Uterus (tissue), 4 donors: Measurements from ENCODE around the gene EML5. TPM values are rescaled to one million over a fixed set of nuclear protein-coding genes. Genes with fewer than 3 reads are reported as not detected.

Experiments used
- DNase-seq, 2 donors: peaks; one replicate each; pipeline ENCODE4 v3.0.0-alpha.2; 2019 to 2020
- H3K27ac ChIP-seq, 2 donors: fragments of 200-600 bp; sonication (generic); 1 replicate in 1 of 2; 2 replicates in 1 of 2; pipeline ENCODE4 v1.5.1; 2016 to 2018
- H3K27me3 ChIP-seq, 2 donors: fragments of 200-600 bp; sonication (generic); one replicate each; pipeline ENCODE4 v1.5.1; 2018 to 2019; ENCODE audit warnings: control low read depth in 1 of 2
- H3K36me3 ChIP-seq, 2 donors: fragments of 200-600 bp; sonication (generic); one replicate each; pipeline ENCODE4 v1.5.1; 2019; ENCODE audit warnings: control low read depth in 1 of 2
- H3K4me1 ChIP-seq, 2 donors: fragments of 200-600 bp; sonication (generic); one replicate each; pipeline ENCODE4 v1.5.1; 2018 to 2019; ENCODE audit warnings: control low read depth in 1 of 2
- H3K4me3 ChIP-seq, 2 donors: fragments of 200-600 bp; sonication (generic); 1 replicate in 1 of 2; 2 replicates in 1 of 2; pipeline ENCODE4 v1.5.1; 2018 to 2019; ENCODE audit warnings: mild to moderate bottlenecking in 1 of 2
- H3K9me3 ChIP-seq, 2 donors: fragments of 200-600 bp; sonication (generic); one replicate each; pipeline ENCODE4 v1.5.1; 2019; ENCODE audit warnings: control low read depth in 1 of 2
- CTCF ChIP-seq, 4 experiments: fragments of 200-600 bp in 2 of 4; fragments of 450-650 bp in 2 of 4; sonication (generic) in 2 of 4; IDR thresholded peaks; one replicate each; pipeline ENCODE4 v1.5.1; 2016 to 2019; ENCODE audit warnings: antibody characterized with exemption in 4 of 4, mild to moderate bottlenecking in 2 of 4, moderate library complexity in 1 of 4
- POLR2A ChIP-seq, 2 donors: fragments of 450-650 bp; IDR thresholded peaks; one replicate each; pipeline ENCODE4 v1.6.1; 2016; ENCODE audit warnings: antibody characterized with exemption in 2 of 2, mild to moderate bottlenecking in 1 of 2, moderate library complexity in 1 of 2
- intact Hi-C: fragments of 100-400 bp; cut with DNase I; formaldehyde crosslinking; loops from one replicate; pipeline ENCODE4 v1.15.1; 2023; ENCODE audit warnings: low total_unique reads
- total RNA-seq, 4 donors: library from RNA; depleted of rRNA in 3 of 4; stranded (reverse); fragments of >200 nt in 3 of 4; gene quantifications; one replicate each; pipeline versions ENCODE4 v1.1.0 to v1.2.4, GENCODE V29; 2014 to 2023
- donor health status: DM: yes; HTN: yes; CAD: no.

Gene EML5
- total RNA-seq, 4 donors from 2014 or later = 0.26 to 4.4 (median 2.9) TPM

- Histone ChIP-seq H3K27me3 (no peaks in the 10 kb centered on the region), H3K4me3 (no peak overlapping the region), H3K4me1 (no peaks in the 10 kb centered on the region), H3K27ac (no peak overlapping the region), H3K9me3 (no peaks in the 10 kb centered on the region), H3K36me3 (no peaks in the 10 kb centered on the region)
- TF ChIP-seq CTCF (IDR thresholded peaks at IDR 0.05) (no peak), POLR2A (IDR thresholded peaks at IDR 0.05) (no peak)
- intact Hi-C loops = no loop called here
- no peak for DNase-seq
Measured at GRCh38 chr14:88599326-88599725, 193.4 kb downstream of the EML5 start.

GRCh38 chr14:88598097-88598675, 194.6 kb downstream of the EML5 start:
- intact Hi-C loops = no loop called here
- Histone ChIP-seq H3K4me3 (no peak overlapping the region), H3K4me1 (no peaks in the 10 kb centered on the region), H3K9me3 (no peaks in the 10 kb centered on the region), H3K27ac (no peak overlapping the region), H3K27me3 (no peaks in the 10 kb centered on the region), H3K36me3 (no peaks in the 10 kb centered on the region)
- no peak for DNase-seq
- TF ChIP-seq POLR2A (IDR thresholded peaks at IDR 0.05) (no peak), CTCF (IDR thresholded peaks at IDR 0.05) (no peak)

- no peak for TF ChIP-seq POLR2A (IDR thresholded peaks at IDR 0.05)
- no peaks in the 10 kb centered on the region for H3K4me1 ChIP-seq
- no peak for DNase-seq
- intact Hi-C loops = no loop called here
- no peaks in the 10 kb centered on the region for H3K27me3 ChIP-seq
- H3K27ac ChIP-seq = no peak overlapping the region
- H3K9me3 ChIP-seq = no peaks in the 10 kb centered on the region
- no peaks in the 10 kb centered on the region for H3K36me3 ChIP-seq
- no peak overlapping the region for H3K4me3 ChIP-seq
Measured at GRCh38 chr14:88597601-88598000, 195.2 kb downstream of the EML5 start.

GRCh38 chr14:88597038-88597437, 195.7 kb downstream of the EML5 start:
- no peak overlapping the region for H3K4me3 ChIP-seq
- TF ChIP-seq POLR2A (IDR thresholded peaks at IDR 0.05) (no peak), CTCF (IDR thresholded peaks at IDR 0.05) (no peak)
- no peak for DNase-seq
- no peaks in the 10 kb centered on the region for H3K36me3 ChIP-seq
- no peak overlapping the region for H3K27ac ChIP-seq
- H3K9me3 ChIP-seq = no peaks in the 10 kb centered on the region
- no peaks in the 10 kb centered on the region for H3K4me1 ChIP-seq
- intact Hi-C loops = no loop called here
- H3K27me3 ChIP-seq = no peaks in the 10 kb centered on the region

GRCh38 chr14:88592031-88592430, 200.7 kb downstream of the EML5 start:
- Histone ChIP-seq H3K27me3 (no peaks in the 10 kb centered on the region), H3K9me3 (no peaks in the 10 kb centered on the region), H3K4me1 (no peaks in the 10 kb centered on the region), H3K27ac (no peak overlapping the region), H3K36me3 (no peaks in the 10 kb centered on the region), H3K4me3 (no peak overlapping the region)
- TF ChIP-seq POLR2A (IDR thresholded peaks at IDR 0.05) (no peak), CTCF (IDR thresholded peaks at IDR 0.05) (no peak)
- DNase-seq = no peak
- intact Hi-C loops = no loop called here

GRCh38 chr14:88590173-88590572, 202.6 kb downstream of the EML5 start:
- no peak for DNase-seq
- H3K9me3 ChIP-seq = no peaks in the 10 kb centered on the region
- no peak overlapping the region for H3K27ac ChIP-seq
- no peak overlapping the region for H3K4me3 ChIP-seq
- no peaks in the 10 kb centered on the region for H3K27me3 ChIP-seq
- no peak for TF ChIP-seq CTCF (IDR thresholded peaks at IDR 0.05)
- TF ChIP-seq POLR2A (IDR thresholded peaks at IDR 0.05) = no peak
- no peaks in the 10 kb centered on the region for H3K36me3 ChIP-seq
- intact Hi-C loops = no loop called here
- no peaks in the 10 kb centered on the region for H3K4me1 ChIP-seq
